ENCODE results near the gene HESX1. TPM values are rescaled to one million over a fixed set of nuclear protein-coding genes. Genes with fewer than 3 reads are reported as not detected.

Gene HESX1
- total and polyA plus RNA-seq, 2 experiments from 2014 or later: 6.4 to 7.0 TPM

GRCh38 chr3:57163751-57164150 lies 36.0 kb downstream of the HESX1 start:
- no peak for DNase-seq (ENCODE audit: low read depth in 1 of 2, low spot score in 1 of 2)
- Histone ChIP-seq H3K9me3 (ENCODE audit: low read depth) (no peaks in the 10 kb centered on the region), H3K4me1 (ENCODE audit: low read depth) (peaks cover 53% of the 10 kb centered on the region), H3K36me3 (no peaks in the 10 kb centered on the region), H3K27me3 (no peaks in the 10 kb centered on the region), H3K4me3 (peak overlapping the region; percentile 79), H3K27ac (no peak overlapping the region)
- no peak for TF ChIP-seq CTCF (IDR thresholded peaks at IDR 0.05; ENCODE audit: low read depth, low read length)

DNA sequence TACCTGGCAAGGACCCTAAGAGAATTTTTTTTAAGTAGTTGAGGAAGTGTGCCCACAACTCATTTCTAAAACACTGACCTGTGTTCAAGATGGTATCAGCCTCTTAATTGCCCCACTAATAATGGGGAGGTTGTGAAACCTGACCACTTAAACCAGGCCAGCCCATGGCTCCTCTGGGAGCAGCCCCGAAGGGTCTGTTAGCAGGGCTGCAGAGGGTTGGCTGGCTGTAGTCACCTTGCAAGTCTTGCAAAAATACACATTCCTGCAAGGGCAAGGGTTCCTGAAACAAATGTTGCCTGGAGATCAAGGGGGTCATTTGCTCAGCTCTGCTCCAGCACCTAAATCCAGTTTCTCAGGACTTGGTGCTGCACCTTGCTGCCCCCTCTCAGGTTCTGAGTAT lies 37.9 kb downstream of the HESX1 start:
- no peak overlapping the region for H3K4me3 ChIP-seq
- no peaks in the 10 kb centered on the region for H3K9me3 ChIP-seq (ENCODE audit: low read depth)
- DNase-seq (ENCODE audit: low read depth in 1 of 2, low spot score in 1 of 2): no peak
- H3K4me1 ChIP-seq (ENCODE audit: low read depth): peaks cover 70% of the 10 kb centered on the region
- H3K36me3 ChIP-seq: no peaks in the 10 kb centered on the region
- no peak for TF ChIP-seq CTCF (IDR thresholded peaks at IDR 0.05; ENCODE audit: low read depth, low read length)
- H3K27ac ChIP-seq: no peak overlapping the region
- H3K27me3 ChIP-seq: no peaks in the 10 kb centered on the region

DNA sequence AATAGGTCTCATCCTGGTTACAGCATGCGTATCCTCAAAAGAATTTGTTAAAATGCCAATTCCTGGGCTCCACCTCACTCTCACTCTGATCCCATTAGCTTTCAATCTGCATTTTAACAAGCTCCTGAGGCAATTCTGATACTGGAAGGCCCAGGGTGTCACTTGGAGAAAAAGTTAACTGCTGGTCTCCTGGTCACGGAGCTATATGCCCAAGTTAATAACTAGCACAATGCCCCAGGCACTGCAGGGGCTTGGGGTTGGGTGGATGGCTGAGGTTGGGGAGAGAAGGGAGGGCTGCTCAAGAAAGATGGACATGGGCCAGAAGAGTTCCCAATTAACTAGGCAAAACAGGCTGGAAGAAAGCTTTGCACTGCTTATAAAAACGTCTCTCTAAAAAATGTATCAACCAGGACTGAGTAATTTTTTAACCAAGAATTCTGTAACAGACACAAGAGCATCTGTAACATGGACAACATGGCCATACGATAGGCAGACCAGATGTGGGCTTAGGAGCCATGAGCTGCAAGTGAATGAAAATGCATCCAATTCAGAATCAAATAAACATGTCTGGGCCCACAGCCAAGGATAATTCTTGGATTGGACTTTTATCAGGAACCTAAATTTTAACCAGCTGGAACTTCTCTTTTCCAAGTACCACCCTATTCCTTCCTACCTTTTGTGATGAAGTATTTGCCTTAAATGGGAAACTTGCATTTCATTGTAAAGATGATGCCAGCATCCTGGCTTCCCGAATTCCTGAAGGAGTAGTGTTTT lies 38.8 kb downstream of the HESX1 start:
- Histone ChIP-seq H3K9me3 (ENCODE audit: low read depth) (no peaks in the 10 kb centered on the region), H3K27ac (no peak overlapping the region), H3K4me1 (ENCODE audit: low read depth) (peaks cover 72% of the 10 kb centered on the region), H3K4me3 (no peak overlapping the region), H3K36me3 (no peaks in the 10 kb centered on the region), H3K27me3 (no peaks in the 10 kb centered on the region)
- DNase-seq (ENCODE audit: low read depth in 1 of 2, low spot score in 1 of 2): peak in 1 of 2 donors; percentile 47
- TF ChIP-seq CTCF (IDR thresholded peaks at IDR 0.05; ENCODE audit: low read depth, low read length): no peak

DNA sequence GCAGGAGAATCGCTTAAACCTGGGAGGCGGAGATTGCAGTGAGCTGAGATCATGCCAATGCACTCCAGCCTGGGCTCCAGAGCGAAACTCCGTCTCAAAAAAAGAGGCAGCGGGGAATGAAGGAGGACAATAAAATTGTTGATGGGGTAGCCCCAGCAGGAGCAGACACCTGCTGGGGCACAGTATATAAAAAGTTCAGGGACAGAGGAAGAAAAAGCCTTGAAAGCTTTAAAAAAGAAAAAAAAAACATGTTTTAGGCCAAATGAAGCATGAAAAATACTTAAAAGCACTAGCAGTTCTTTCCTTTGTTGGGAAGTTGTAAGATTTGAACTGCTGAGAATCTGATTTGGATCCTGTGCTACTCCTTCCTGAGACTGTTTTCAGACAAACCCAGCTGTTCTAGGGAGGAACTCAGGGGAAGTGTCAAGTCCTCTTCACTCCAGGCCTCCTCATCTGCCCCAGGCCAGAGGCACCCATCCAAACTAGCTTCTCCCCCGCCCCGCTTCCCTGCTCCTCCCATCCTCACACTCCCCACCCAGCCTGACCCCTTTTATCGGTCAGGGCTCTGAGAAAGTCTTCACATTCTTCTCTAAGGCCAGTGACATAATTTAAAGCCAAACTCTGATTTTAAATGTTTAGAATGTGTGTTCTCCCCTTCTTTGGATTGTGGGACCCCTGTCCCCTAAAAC lies 39.6 kb downstream of the HESX1 start:
- no peak for TF ChIP-seq CTCF (IDR thresholded peaks at IDR 0.05; ENCODE audit: low read depth, low read length)
- Histone ChIP-seq H3K27ac (no peak overlapping the region), H3K36me3 (no peaks in the 10 kb centered on the region), H3K9me3 (ENCODE audit: low read depth) (no peaks in the 10 kb centered on the region), H3K4me3 (no peak overlapping the region), H3K27me3 (no peaks in the 10 kb centered on the region), H3K4me1 (ENCODE audit: low read depth) (peaks cover 70% of the 10 kb centered on the region)
- DNase-seq (ENCODE audit: low read depth in 1 of 2, low spot score in 1 of 2): no peak

- H3K27ac ChIP-seq: peak overlapping the region; percentile 31
- DNase-seq (ENCODE audit: low read depth in 1 of 2, low spot score in 1 of 2): no peak
- no peaks in the 10 kb centered on the region for H3K36me3 ChIP-seq
- no peak overlapping the region for H3K4me3 ChIP-seq
- no peaks in the 10 kb centered on the region for H3K9me3 ChIP-seq (ENCODE audit: low read depth)
- no peaks in the 10 kb centered on the region for H3K27me3 ChIP-seq
- peaks cover 78% of the 10 kb centered on the region for H3K4me1 ChIP-seq (ENCODE audit: low read depth)
- TF ChIP-seq CTCF (IDR thresholded peaks at IDR 0.05; ENCODE audit: low read depth, low read length): no peak
These were observed 40.7 kb downstream of the HESX1 start for GRCh38 chr3:57158813-57159738.

All from cardiac muscle cell (in vitro differentiated cells and primary cell).